HepG2 (cell line): ENCODE data around the gene PMVK. TPM values are rescaled to one million over a fixed set of nuclear protein-coding genes. Genes with fewer than 3 reads are reported as not detected.

Source experiments
- ATF6 ChIP-seq: sonication (generic); formaldehyde crosslinking; conservative IDR thresholded peaks from 2 replicates; pipeline ENCODE4 v1.4.0; 2020; ENCODE audit warnings: missing genetic modification reagents
- CAMTA2 ChIP-seq: sonication (generic); formaldehyde crosslinking; IDR thresholded peaks from 2 replicates; pipeline ENCODE4 v1.4.0; 2020; ENCODE audit warnings: mild to moderate bottlenecking, missing genetic modification reagents, borderline replicate concordance
- DNMT1 ChIP-seq: sonication (generic); formaldehyde crosslinking; IDR thresholded peaks from 2 replicates; pipeline ENCODE4 v1.5.1; 2020; ENCODE audit warnings: mild to moderate bottlenecking, missing genetic modification reagents
- DNMT3B ChIP-seq: conservative IDR thresholded peaks from 2 replicates; pipeline ENCODE4 v1.6.1; 2016; ENCODE audit warnings: missing biosample characterization, control low read depth
- ESRRA ChIP-seq: sonication (generic); formaldehyde crosslinking; IDR thresholded peaks from 2 replicates; pipeline ENCODE4 v1.5.1; 2020; ENCODE audit warnings: mild to moderate bottlenecking, low read depth, missing genetic modification reagents
- ETV5 ChIP-seq: IDR thresholded peaks from 2 replicates; pipeline ENCODE4 v1.6.1; 2018; ENCODE audit warnings: missing biosample characterization, missing genetic modification reagents, inconsistent platforms, borderline replicate concordance
- HDAC1 ChIP-seq: sonication (generic); formaldehyde crosslinking; IDR thresholded peaks from 2 replicates; pipeline ENCODE4 v1.5.1; 2020; ENCODE audit warnings: mild to moderate bottlenecking, missing genetic modification reagents
- HOXA5 ChIP-seq: sonication (generic); formaldehyde crosslinking; IDR thresholded peaks from 2 replicates; pipeline ENCODE4 v1.4.0; 2020; ENCODE audit warnings: missing genetic modification reagents
- KLF11 ChIP-seq: IDR thresholded peaks from 2 replicates; pipeline ENCODE4 v1.6.1; 2016; ENCODE audit warnings: missing compliant biosample characterization
- MAFK ChIP-seq, 2 experiments: IDR thresholded peaks in 1 of 2; conservative IDR thresholded peaks in 1 of 2; 2 replicates each; pipeline ENCODE4 v1.6.1; 2011; ENCODE audit warnings: improper control_type of control experiment in 2 of 2, low read length in 2 of 2
- MZF1 ChIP-seq: sonication (generic); formaldehyde crosslinking; IDR thresholded peaks from 2 replicates; pipeline ENCODE4 v1.8.1; 2023; ENCODE audit warnings: mild to moderate bottlenecking, missing genetic modification reagents, borderline replicate concordance
- NR2C2 ChIP-seq: sonication (generic); formaldehyde crosslinking; IDR thresholded peaks from 2 replicates; pipeline ENCODE4 v1.4.0; 2020; ENCODE audit warnings: missing genetic modification reagents, mild to moderate bottlenecking, moderate library complexity, borderline replicate concordance
- RBM22 ChIP-seq: fragments of 200-400 bp; formaldehyde crosslinking; optimal IDR thresholded peaks from 2 replicates; pipeline ENCODE3; 2017; ENCODE audit warnings: mild to moderate bottlenecking, low read length, moderate library complexity
- RFX5 ChIP-seq: IDR thresholded peaks from 2 replicates; pipeline ENCODE4 v1.6.1; 2011; ENCODE audit warnings: low read depth, low read length, improper control_type of control experiment
- SATB2 ChIP-seq: sonication (generic); formaldehyde crosslinking; IDR thresholded peaks from 2 replicates; pipeline ENCODE4 v1.5.0; 2020; ENCODE audit warnings: missing genetic modification reagents
- SCMH1 ChIP-seq: sonication (generic); formaldehyde crosslinking; IDR thresholded peaks from 2 replicates; pipeline ENCODE4 v1.9.0; 2021; ENCODE audit warnings: missing genetic modification reagents, mild to moderate bottlenecking, borderline replicate concordance
- SOX6 ChIP-seq, 2 experiments: fragments of 450-650 bp in 1 of 2; sonication (generic) in 1 of 2; formaldehyde crosslinking in 1 of 2; IDR thresholded peaks; 2 replicates each; pipeline versions ENCODE4 v1.4.0 to v1.6.1; 2017 to 2020; ENCODE audit warnings: antibody characterized with exemption in 1 of 2, mild to moderate bottlenecking in 1 of 2, missing genetic modification reagents in 1 of 2
- TBX3 ChIP-seq: fragments of 450-650 bp; IDR thresholded peaks from 2 replicates; pipeline ENCODE4 v1.6.1; 2017; ENCODE audit warnings: antibody characterized with exemption, mild to moderate bottlenecking, inconsistent platforms, borderline replicate concordance
- ZNF564 ChIP-seq: sonication (generic); formaldehyde crosslinking; IDR thresholded peaks from 2 replicates; pipeline ENCODE4 v1.8.1; 2023; ENCODE audit warnings: mild to moderate bottlenecking, missing genetic modification reagents
- ZNF83 ChIP-seq: sonication (generic); formaldehyde crosslinking; IDR thresholded peaks from 2 replicates; pipeline ENCODE4 v1.4.0; 2020; ENCODE audit warnings: missing genetic modification reagents, mild to moderate bottlenecking, borderline replicate concordance
- polyA plus RNA-seq, 8 experiments: library from polyadenylated mRNA; depleted of rRNA in 3 of 8; stranded (reverse) in 7 of 8; unstranded in 1 of 8; fragments of >200 nt; fragmentation: Illumina TruSeq in 4 of 8; extraction: Trizol in 4 of 8; gene quantifications; 2 replicates each; pipeline versions ENCODE4 v1.2.1 to v1.2.3, GENCODE V29; 2011 to 2016; ENCODE audit warnings: low read depth in 4 of 8, missing spikeins in 1 of 8, mixed read lengths in 1 of 8; ENCODE audit not compliant: insufficient read depth in 1 of 8
- total RNA-seq, 5 experiments: library from RNA; depleted of rRNA; stranded (reverse); fragments of >200 nt; fragmentation: Illumina TruSeq; extraction: Trizol; gene quantifications; 2 replicates each; pipeline ENCODE4 v1.2.3, GENCODE V29; 2016; ENCODE audit warnings: low read depth in 1 of 5
- TF ChIP-seq, protein P1 (sequence below): sonication (generic); formaldehyde crosslinking; IDR thresholded peaks from 2 replicates; pipeline ENCODE4 v1.4.0; 2020; ENCODE audit warnings: mild to moderate bottlenecking, low read depth, missing genetic modification reagents
- TF ChIP-seq, protein P2 (sequence below): IDR thresholded peaks from 2 replicates; pipeline ENCODE4 v1.6.1; 2016; ENCODE audit warnings: missing compliant biosample characterization, missing genetic modification reagents, borderline replicate concordance
- TF ChIP-seq, protein P3 (sequence below): sonication (generic); formaldehyde crosslinking; IDR thresholded peaks from 2 replicates; pipeline ENCODE4 v1.4.0; 2020; ENCODE audit warnings: missing genetic modification reagents
- TF ChIP-seq, protein P4 (sequence below): sonication (generic); formaldehyde crosslinking; IDR thresholded peaks from 2 replicates; pipeline ENCODE4 v1.9.0; 2021; ENCODE audit warnings: missing genetic modification reagents, mild to moderate bottlenecking, borderline replicate concordance

Gene PMVK
- total and polyA plus RNA-seq, 2 of the 13 experiments (the other 11 are each of a cell fraction or from before 2014, with no cell fraction given) = 3.9 to 12.6 TPM

DNA sequence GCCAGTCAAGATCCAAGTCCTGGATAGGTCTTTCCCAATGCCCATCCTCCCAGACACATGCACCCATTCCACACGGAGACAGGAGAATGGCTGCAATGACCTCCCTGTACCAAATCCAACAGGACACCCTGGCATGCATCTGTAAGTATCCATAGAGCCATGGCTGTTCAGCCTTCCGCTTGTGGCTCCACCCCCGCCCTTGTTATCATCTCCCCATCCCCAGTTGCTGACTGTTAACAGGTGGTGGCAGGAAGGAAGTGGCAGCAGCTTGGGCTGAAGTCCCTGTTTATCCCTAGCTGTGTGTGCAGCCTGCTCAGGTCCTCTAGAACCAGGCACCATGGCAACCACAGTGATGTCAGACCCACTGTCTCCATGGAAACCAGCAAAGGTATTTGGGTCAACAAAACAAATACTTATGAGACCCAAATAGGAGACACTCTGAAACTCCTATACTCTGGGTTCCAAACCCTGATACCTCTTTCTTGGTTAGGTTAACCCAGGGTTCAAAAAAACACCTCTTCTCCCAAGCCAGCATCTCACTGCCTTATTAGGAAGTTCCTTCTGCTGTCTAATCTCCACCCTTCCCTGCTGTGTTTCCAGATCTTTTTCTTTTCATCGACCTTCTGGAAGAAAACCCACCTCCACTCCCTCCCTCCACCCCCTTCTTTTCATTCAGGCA, 18.7 kb upstream of the PMVK start (continued):
- TF ChIP-seq ATF6 (CRISPR knock-in tag) = no peak
- no peak for TF ChIP-seq SATB2 (CRISPR knock-in tag)
- no peak for TF ChIP-seq SOX6 (IDR thresholded peaks at IDR 0.05)
- TF ChIP-seq SOX6 (CRISPR knock-in tag; IDR thresholded peaks at IDR 0.05) = no peak
- TF ChIP-seq KLF11 = no peak
- TF ChIP-seq MAFK (conservative IDR thresholded peaks at IDR 0.05 in 1 of 2, IDR thresholded peaks at IDR 0.05 in 1 of 2; ENCODE audit: low read length in 2 of 2) = no peak
- TF ChIP-seq ESRRA = no peak
- TF ChIP-seq, protein P1, sequence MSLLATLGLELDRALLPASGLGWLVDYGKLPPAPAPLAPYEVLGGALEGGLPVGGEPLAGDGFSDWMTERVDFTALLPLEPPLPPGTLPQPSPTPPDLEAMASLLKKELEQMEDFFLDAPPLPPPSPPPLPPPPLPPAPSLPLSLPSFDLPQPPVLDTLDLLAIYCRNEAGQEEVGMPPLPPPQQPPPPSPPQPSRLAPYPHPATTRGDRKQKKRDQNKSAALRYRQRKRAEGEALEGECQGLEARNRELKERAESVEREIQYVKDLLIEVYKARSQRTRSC = no peak
- no peak for TF ChIP-seq RBM22
- no peak for TF ChIP-seq SCMH1 (CRISPR knock-in tag)
- TF ChIP-seq, protein P2, sequence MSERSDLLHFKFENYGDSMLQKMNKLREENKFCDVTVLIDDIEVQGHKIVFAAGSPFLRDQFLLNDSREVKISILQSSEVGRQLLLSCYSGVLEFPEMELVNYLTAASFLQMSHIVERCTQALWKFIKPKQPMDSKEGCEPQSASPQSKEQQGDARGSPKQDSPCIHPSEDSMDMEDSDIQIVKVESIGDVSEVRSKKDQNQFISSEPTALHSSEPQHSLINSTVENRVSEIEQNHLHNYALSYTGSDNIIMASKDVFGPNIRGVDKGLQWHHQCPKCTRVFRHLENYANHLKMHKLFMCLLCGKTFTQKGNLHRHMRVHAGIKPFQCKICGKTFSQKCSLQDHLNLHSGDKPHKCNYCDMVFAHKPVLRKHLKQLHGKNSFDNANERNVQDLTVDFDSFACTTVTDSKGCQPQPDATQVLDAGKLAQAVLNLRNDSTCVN (CRISPR knock-in tag) = no peak
- TF ChIP-seq DNMT1 (CRISPR knock-in tag) = no peak
- TF ChIP-seq HOXA5 (CRISPR knock-in tag) = no peak
- no peak for TF ChIP-seq CAMTA2 (CRISPR knock-in tag)
- TF ChIP-seq ZNF83 (CRISPR knock-in tag) = no peak
- TF ChIP-seq HDAC1 (CRISPR knock-in tag) = peak; percentile 58
- TF ChIP-seq TBX3 = no peak
- TF ChIP-seq, protein P3, sequence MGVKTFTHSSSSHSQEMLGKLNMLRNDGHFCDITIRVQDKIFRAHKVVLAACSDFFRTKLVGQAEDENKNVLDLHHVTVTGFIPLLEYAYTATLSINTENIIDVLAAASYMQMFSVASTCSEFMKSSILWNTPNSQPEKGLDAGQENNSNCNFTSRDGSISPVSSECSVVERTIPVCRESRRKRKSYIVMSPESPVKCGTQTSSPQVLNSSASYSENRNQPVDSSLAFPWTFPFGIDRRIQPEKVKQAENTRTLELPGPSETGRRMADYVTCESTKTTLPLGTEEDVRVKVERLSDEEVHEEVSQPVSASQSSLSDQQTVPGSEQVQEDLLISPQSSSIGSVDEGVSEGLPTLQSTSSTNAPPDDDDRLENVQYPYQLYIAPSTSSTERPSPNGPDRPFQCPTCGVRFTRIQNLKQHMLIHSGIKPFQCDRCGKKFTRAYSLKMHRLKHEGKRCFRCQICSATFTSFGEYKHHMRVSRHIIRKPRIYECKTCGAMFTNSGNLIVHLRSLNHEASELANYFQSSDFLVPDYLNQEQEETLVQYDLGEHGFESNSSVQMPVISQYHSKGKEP (CRISPR knock-in tag) = no peak
- no peak for TF ChIP-seq NR2C2 (CRISPR knock-in tag)
- no peak for TF ChIP-seq ZNF564 (CRISPR knock-in tag)
- TF ChIP-seq ETV5 = peak; percentile 80
- peak; percentile 56 for TF ChIP-seq RFX5
- no peak for TF ChIP-seq DNMT3B (CRISPR knock-in tag)
- TF ChIP-seq MZF1 (CRISPR knock-in tag) = 0 out of 2 replicates have a peak, but pooled peaks have one; percentile 35
- TF ChIP-seq, protein P4, sequence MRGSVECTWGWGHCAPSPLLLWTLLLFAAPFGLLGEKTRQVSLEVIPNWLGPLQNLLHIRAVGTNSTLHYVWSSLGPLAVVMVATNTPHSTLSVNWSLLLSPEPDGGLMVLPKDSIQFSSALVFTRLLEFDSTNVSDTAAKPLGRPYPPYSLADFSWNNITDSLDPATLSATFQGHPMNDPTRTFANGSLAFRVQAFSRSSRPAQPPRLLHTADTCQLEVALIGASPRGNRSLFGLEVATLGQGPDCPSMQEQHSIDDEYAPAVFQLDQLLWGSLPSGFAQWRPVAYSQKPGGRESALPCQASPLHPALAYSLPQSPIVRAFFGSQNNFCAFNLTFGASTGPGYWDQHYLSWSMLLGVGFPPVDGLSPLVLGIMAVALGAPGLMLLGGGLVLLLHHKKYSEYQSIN = no peak
